Raji (cell line): ENCODE results near the gene MGAT3.

Experiments used
- POLR2A ChIP-seq: IDR thresholded peaks from 2 replicates; pipeline ENCODE4 v1.6.1; 2011; ENCODE audit warnings: low read depth, low read length, control low read depth; ENCODE audit not compliant: insufficient read depth

The MGAT3 gene

GRCh38 chr22:39437791-39438704 is 18.8 kb upstream of the MGAT3 start:
- no peak for TF ChIP-seq POLR2A

- TF ChIP-seq POLR2A: no peak
Observed at GRCh38 chr22:39439170-39439569, 17.6 kb upstream of the MGAT3 start.

GRCh38 chr22:39443398-39443797 is 13.4 kb upstream of the MGAT3 start:
- TF ChIP-seq POLR2A: no peak

- TF ChIP-seq POLR2A: no peak
Observed at GRCh38 chr22:39444247-39444800, 12.5 kb upstream of the MGAT3 start.

- no peak for TF ChIP-seq POLR2A
Observed at GRCh38 chr22:39444937-39445465, 11.8 kb upstream of the MGAT3 start.

GRCh38 chr22:39445678-39446077 is 11.1 kb upstream of the MGAT3 start:
- TF ChIP-seq POLR2A: no peak

GRCh38 chr22:39446239-39446721 is 10.5 kb upstream of the MGAT3 start:
- TF ChIP-seq POLR2A: no peak

- no peak for TF ChIP-seq POLR2A
Observed at GRCh38 chr22:39448205-39449054, 8.4 kb upstream of the MGAT3 start.

- TF ChIP-seq POLR2A: no peak
Observed at GRCh38 chr22:39449708-39450107, 7.1 kb upstream of the MGAT3 start.

GRCh38 chr22:39450258-39450955 is 6.4 kb upstream of the MGAT3 start:
- no peak for TF ChIP-seq POLR2A

GRCh38 chr22:39452740-39453040 is 4.1 kb upstream of the MGAT3 start:
- TF ChIP-seq POLR2A: no peak

- TF ChIP-seq POLR2A: no peak
Observed at GRCh38 chr22:39453765-39454378, 2.9 kb upstream of the MGAT3 start.

- no peak for TF ChIP-seq POLR2A
Observed at GRCh38 chr22:39454385-39454871, 2.4 kb upstream of the MGAT3 start.

- no peak for TF ChIP-seq POLR2A
Observed at GRCh38 chr22:39457198-39457555, 365 bp downstream of the MGAT3 start.

- no peak for TF ChIP-seq POLR2A
Observed at GRCh38 chr22:39457556-39458443, 988 bp downstream of the MGAT3 start.
